K562 (cell line): ENCODE data around the gene CFAP20. TPM values are rescaled to one million over a fixed set of nuclear protein-coding genes. Genes with fewer than 3 reads are reported as not detected.
A peak's percentile ranks its signal among the peaks of the same experiment; 100 is the strongest.

ENCODE experiments used
- ATAC-seq: fragments of 200-7000 bp; cut with Tn5 transposase; 3 replicates; pipeline ENCODE4 v1.9.1; 2020; ENCODE audit warnings: moderate library complexity
- BruUV-seq: library from RNA; stranded (reverse); fragments of 400-500 nt; replicated peaks from 2 replicates; lab custom pipeline; 2021; lab: Mats Ljungman, UMichigan
- CTCF ChIA-PET: fragments of 300-600 bp; formaldehyde crosslinking; extraction: SDS; loops from one replicate; lab custom pipeline; 2021; ENCODE audit warnings: low intra/inter-chr PET ratio; lab: Yijun Ruan, JAX
- POLR2A ChIA-PET: fragments of 300-600, 350-650 bp; sonication (Branson Sonifier 250); formaldehyde crosslinking; extraction: SDS; loops from one replicate; lab custom pipeline; 2021; ENCODE audit warnings: antibody characterized with exemption, inconsistent platforms; lab: Yijun Ruan, JAX
- DNase-seq, 4 experiments: peaks; one replicate each; pipeline versions ENCODE4 v3.0.0 to v3.0.0-alpha.2; 2011 to 2018; ENCODE audit warnings: low spot score in 3 of 4, mixed read lengths in 3 of 4; ENCODE audit errors: extremely low read depth in 1 of 4
- FAIRE-seq: peaks from 2 replicates; lab custom pipeline; 2011; peaks lifted over from hg19 to GRCh38; lab: Jason Lieb, UNC
- H2AFZ ChIP-seq: 2 replicates; pipeline ENCODE4 v1.6.0; 2011; ENCODE audit warnings: low read depth, low read length, control low read depth, inconsistent platforms
- H3K27ac ChIP-seq: fragments of 200-600 bp; 3 replicates; pipeline ENCODE4 v1.8.0; 2011; ENCODE audit warnings: low read depth, mild to moderate bottlenecking, control low read depth, inconsistent platforms, low read length, moderate library complexity, mixed read lengths; ENCODE audit errors: extremely low read depth
- H3K27me3 ChIP-seq, 2 experiments: fragments of 300-600 bp in 1 of 2; 2 replicates in 1 of 2; 3 replicates in 1 of 2; pipeline versions ENCODE4 v1.6.0 to v1.8.0; 2011; ENCODE audit warnings: inconsistent platforms in 2 of 2, low read length in 2 of 2, mild to moderate bottlenecking in 1 of 2, mixed read lengths in 1 of 2, moderate library complexity in 1 of 2; ENCODE audit not compliant: control insufficient read depth in 2 of 2, insufficient read depth in 2 of 2
- H3K36me3 ChIP-seq: fragments of 300-600 bp; 3 replicates; pipeline ENCODE4 v1.8.0; 2011; ENCODE audit warnings: mild to moderate bottlenecking, low read length, inconsistent platforms; ENCODE audit not compliant: control insufficient read depth, insufficient read depth
- H3K4me1 ChIP-seq, 2 experiments: fragments of 200-600 bp in 1 of 2; replicated peaks in 1 of 2; 2 replicates in 1 of 2; 3 replicates in 1 of 2; pipeline versions ENCODE4 v1.5.1 to v1.8.0; 2011; ENCODE audit warnings: inconsistent platforms in 2 of 2, low read length in 2 of 2, mild to moderate bottlenecking in 1 of 2, mixed read lengths in 1 of 2, moderate library complexity in 1 of 2; ENCODE audit not compliant: control insufficient read depth in 2 of 2, insufficient read depth in 2 of 2
- H3K4me2 ChIP-seq: 2 replicates; pipeline ENCODE4 v1.6.1; 2011; ENCODE audit warnings: low read length, control low read depth, inconsistent platforms, mixed read lengths; ENCODE audit not compliant: insufficient read depth
- H3K4me3 ChIP-seq: fragments of 200-600 bp; sonication (generic), shearing (Covaris generic); 2 replicates; pipeline ENCODE4 v1.5.1; 2016; ENCODE audit warnings: control low read depth, inconsistent platforms
- H3K79me2 ChIP-seq: fragments of 200-600 bp; 3 replicates; pipeline ENCODE4 v1.8.0; 2011; ENCODE audit warnings: low read length, inconsistent platforms; ENCODE audit not compliant: control insufficient read depth, insufficient read depth
- H3K9ac ChIP-seq, 2 experiments: 2 replicates each; pipeline versions ENCODE4 v1.6.0 to v1.6.1; 2011; ENCODE audit warnings: low read depth in 2 of 2, low read length in 2 of 2, control low read depth in 1 of 2, inconsistent platforms in 1 of 2, mild to moderate bottlenecking in 1 of 2, mixed read lengths in 1 of 2; ENCODE audit not compliant: insufficient read depth in 1 of 2
- H3K9me1 ChIP-seq: one replicate; pipeline ENCODE4 v1.6.0; 2011; ENCODE audit warnings: inconsistent platforms, mild to moderate bottlenecking, low read length, moderate library complexity; ENCODE audit not compliant: control insufficient read depth, insufficient read depth
- H3K9me3 ChIP-seq: replicated peaks from 2 replicates; pipeline ENCODE4 v1.5.1; 2011; ENCODE audit warnings: low read depth, low read length, inconsistent platforms; ENCODE audit not compliant: control insufficient read depth, insufficient read depth
- H4K20me1 ChIP-seq: replicated peaks from 2 replicates; pipeline ENCODE4 v1.6.1; 2011; ENCODE audit warnings: low read length, inconsistent platforms, mixed read lengths; ENCODE audit not compliant: control insufficient read depth, insufficient read depth
- CREM ChIP-seq: IDR thresholded peaks from 2 replicates; pipeline ENCODE4 v1.6.1; 2014; ENCODE audit warnings: antibody characterized with exemption, low read depth
- FOXJ3 ChIP-seq: sonication (generic); formaldehyde crosslinking; IDR thresholded peaks from 2 replicates; pipeline ENCODE4 v1.4.0; 2020; ENCODE audit warnings: mild to moderate bottlenecking, missing genetic modification reagents
- HDAC1 ChIP-seq, 2 experiments: fragments of 450-650 bp; IDR thresholded peaks; 2 replicates each; pipeline ENCODE4 v1.6.1; 2016 to 2017; ENCODE audit warnings: inconsistent platforms in 1 of 2, mild to moderate bottlenecking in 1 of 2, moderate library complexity in 1 of 2
- HDAC2 ChIP-seq: fragments of 450-650 bp; IDR thresholded peaks from 2 replicates; pipeline ENCODE4 v1.6.1; 2016; ENCODE audit warnings: mild to moderate bottlenecking
- MYC ChIP-seq, 2 experiments: fragments of 250-450 bp in 1 of 2; sonication (Bioruptor Pico) in 1 of 2; IDR thresholded peaks; 2 replicates each; pipeline versions ENCODE4 v1.5.1 to v1.6.1; 2012 to 2021; ENCODE audit warnings: low read depth in 2 of 2, borderline replicate concordance in 1 of 2, improper control_type of control experiment in 1 of 2, low read length in 1 of 2, mild to moderate bottlenecking in 1 of 2, moderate library complexity in 1 of 2
- NFXL1 ChIP-seq: fragments of 450-650 bp; formaldehyde crosslinking; IDR thresholded peaks from 2 replicates; pipeline ENCODE4 v1.4.0; 2021; ENCODE audit warnings: mild to moderate bottlenecking
- POLR2H ChIP-seq: IDR thresholded peaks from 2 replicates; pipeline ENCODE4 v1.6.1; 2016; ENCODE audit warnings: missing genetic modification characterization, low read depth, mild to moderate bottlenecking, control low read depth, missing compliant biosample characterization, moderate library complexity
- SIN3A ChIP-seq, 2 experiments: fragments of 150-350 bp in 1 of 2; IDR thresholded peaks; 2 replicates each; pipeline ENCODE4 v1.6.1; 2011 to 2016; ENCODE audit warnings: borderline replicate concordance in 2 of 2, low read depth in 2 of 2, low read length in 2 of 2, mild to moderate bottlenecking in 2 of 2, moderate library complexity in 2 of 2; ENCODE audit not compliant: control insufficient read depth in 1 of 2
- TCF7L2 ChIP-seq: fragments of 150-350 bp; IDR thresholded peaks from 2 replicates; pipeline ENCODE4 v1.6.1; 2016; ENCODE audit warnings: low read depth, mild to moderate bottlenecking, low read length, moderate library complexity
- THRAP3 ChIP-seq: fragments of 450-650 bp; IDR thresholded peaks from 2 replicates; pipeline ENCODE4 v1.6.1; 2016; ENCODE audit warnings: mild to moderate bottlenecking, inconsistent platforms, borderline replicate concordance
- ZNF707 ChIP-seq: fragments of 250-450 bp; sonication (Bioruptor Pico); conservative IDR thresholded peaks from 2 replicates; pipeline ENCODE4 v1.8.0; 2022; ENCODE audit warnings: inconsistent platforms, mild to moderate bottlenecking, moderate library complexity
- WGBS: fragments of 100-300 bp; shearing (Covaris generic); methylation state at CpG from one replicate; pipeline ENCODE4 v1.1.6; 2016; ENCODE audit warnings: low coverage, mixed read lengths; ENCODE audit not compliant: insufficient coverage; ENCODE audit errors: missing lambda C conversion rate; 5-methylcytosine and 5-hydroxymethylcytosine counted together
- in situ Hi-C: fragments of 300-500 bp; cut with MboI; formaldehyde crosslinking; loops from 4 replicates; pipeline ENCODE4 v1.15.0; 2018; ENCODE audit warnings: inconsistent platforms, mixed read lengths
- intact Hi-C: fragments of 100-400 bp; cut with micrococcal nuclease; formaldehyde crosslinking; loops from 2 replicates; pipeline ENCODE4 v1.14.2; 2022
- polyA plus RNA-seq, 8 experiments: library from polyadenylated mRNA; depleted of rRNA in 4 of 8; stranded (reverse) in 5 of 8; unstranded in 3 of 8; fragments of >200 nt; fragmentation: Nextera tagmentation in 2 of 8; fragmentation: Illumina TruSeq in 1 of 8; extraction: Ambion mirVana in 2 of 8; extraction: Trizol in 1 of 8; gene quantifications; 2 replicates each; pipeline versions ENCODE4 v1.2.1 to v1.2.3, GENCODE V29; 2011 to 2014; ENCODE audit warnings: inconsistent platforms in 1 of 8, missing spikeins in 1 of 8
- total RNA-seq, 7 experiments: library from RNA; depleted of rRNA in 6 of 7; stranded (reverse); fragments of >200 nt in 6 of 7; fragmentation: Illumina TruSeq in 2 of 7; extraction: Trizol in 2 of 7; gene quantifications; 2 replicates each; pipeline versions ENCODE4 v1.2.1 to v1.2.3, GENCODE V29; 2011 to 2021; ENCODE audit warnings: low replicate concordance in 1 of 7
- TF ChIP-seq, protein P1 (sequence below), 3 experiments: IDR thresholded peaks in 2 of 3; conservative IDR thresholded peaks in 1 of 3; 2 replicates each; pipeline ENCODE4 v1.5.1; 2011 to 2012; ENCODE audit warnings: low read length in 3 of 3, mild to moderate bottlenecking in 3 of 3, control low read depth in 2 of 3, improper control_type of control experiment in 1 of 3, inconsistent platforms in 1 of 3, low read depth in 1 of 3, mixed read lengths in 1 of 3, moderate library complexity in 1 of 3; ENCODE audit not compliant: insufficient read depth in 2 of 3
- TF ChIP-seq, protein P2 (sequence below): fragments of 250-450 bp; sonication (Bioruptor Pico); IDR thresholded peaks from 2 replicates; pipeline ENCODE4 v1.5.0; 2021
- TF ChIP-seq, protein P3 (sequence below): fragments of 250-450 bp; sonication (Bioruptor Pico); IDR thresholded peaks from 2 replicates; pipeline ENCODE4 v1.8.0; 2021; ENCODE audit warnings: mild to moderate bottlenecking, moderate library complexity

Gene CFAP20
- total and polyA plus RNA-seq, 9 of the 15 experiments (the other 6 are each of a cell fraction or from before 2014, with no cell fraction given), result 20.5 to 90.5 (median 75.3) TPM

DNA sequence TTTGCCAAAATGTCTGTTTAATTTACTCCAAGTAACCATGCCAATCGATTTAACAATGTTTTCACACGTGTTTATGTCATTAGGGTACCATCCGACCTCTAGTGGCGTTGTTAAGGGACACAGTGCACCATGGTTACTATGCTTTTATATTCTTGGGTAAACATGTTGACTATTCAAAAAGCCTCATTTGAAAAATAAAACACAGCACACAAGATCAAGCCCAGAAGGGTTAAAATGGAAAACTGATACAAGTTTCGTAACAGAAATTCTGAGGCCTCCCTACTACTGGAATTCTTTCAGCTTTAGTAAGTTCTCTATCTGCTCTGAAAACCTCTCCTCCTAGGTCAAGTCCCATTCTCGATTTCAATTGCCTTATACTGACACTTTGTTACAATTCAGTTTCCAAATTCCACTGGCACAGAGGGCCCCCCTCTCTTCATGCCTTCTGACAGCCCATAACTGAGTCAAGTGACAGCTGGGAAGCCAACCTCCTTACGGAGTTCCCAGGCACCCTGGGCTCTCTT is 2.1 kb downstream of the CFAP20 start:
- ChIA-PET CTCF (interaction anchor here (1.2 kb wide), 1 partner anchor 105 kb away, joined by 4 read pairs; no protein-coding TSS in a partner anchor), POLR2A (interaction anchor here (0.6 to 1.8 kb wide), 7 partner anchors 8 to 688 kb away, joined by 3 to 6 read pairs (median 4); no protein-coding TSS in a partner anchor)
- Histone ChIP-seq H2AFZ (no peak overlapping the region), H3K27me3 (no peaks in the 10 kb centered on the region), H3K4me2 (peak overlapping the region; percentile 92), H3K27ac (no peak overlapping the region; the same call in 2 of the 3 replicates), H3K4me3 (peak overlapping the region; percentile 93), H3K9me3 (no peaks in the 10 kb centered on the region), H4K20me1 (peaks cover 31% of the 10 kb centered on the region), H3K79me2 (peaks cover 65% of the 10 kb centered on the region), H3K9me1 (no peaks in the 10 kb centered on the region), H3K36me3 (peaks cover 3% of the 10 kb centered on the region; the same call in 1 of the 3 replicates), H3K9ac (peak overlapping the region in 1 of 2 experiments; percentile 51; a peak in 2 of 4 replicates), H3K4me1 (peaks cover 20 to 32% of the 10 kb centered on the region in 2 experiments; a peak in 4 of 5 replicates)
- peak in 2 of 4 experiments; percentile 29 to 54 for DNase-seq
- WGBS, result 9% methylated on average over 7 of the region's 7 CpGs
- intact Hi-C loops, result loop anchor here (10.0 kb wide), 2 partner anchors 138 to 358 kb away; no protein-coding TSS in a partner anchor
- peak; percentile 17; the same call in 1 of the 3 replicates for ATAC-seq
- in situ Hi-C loops, result loop anchor here (10.0 kb wide), 1 partner anchor 112 kb away; no protein-coding TSS in a partner anchor
- peak; percentile 65 for FAIRE-seq
- BruUV-seq, result no TSS peak
- TF ChIP-seq, protein P1, sequence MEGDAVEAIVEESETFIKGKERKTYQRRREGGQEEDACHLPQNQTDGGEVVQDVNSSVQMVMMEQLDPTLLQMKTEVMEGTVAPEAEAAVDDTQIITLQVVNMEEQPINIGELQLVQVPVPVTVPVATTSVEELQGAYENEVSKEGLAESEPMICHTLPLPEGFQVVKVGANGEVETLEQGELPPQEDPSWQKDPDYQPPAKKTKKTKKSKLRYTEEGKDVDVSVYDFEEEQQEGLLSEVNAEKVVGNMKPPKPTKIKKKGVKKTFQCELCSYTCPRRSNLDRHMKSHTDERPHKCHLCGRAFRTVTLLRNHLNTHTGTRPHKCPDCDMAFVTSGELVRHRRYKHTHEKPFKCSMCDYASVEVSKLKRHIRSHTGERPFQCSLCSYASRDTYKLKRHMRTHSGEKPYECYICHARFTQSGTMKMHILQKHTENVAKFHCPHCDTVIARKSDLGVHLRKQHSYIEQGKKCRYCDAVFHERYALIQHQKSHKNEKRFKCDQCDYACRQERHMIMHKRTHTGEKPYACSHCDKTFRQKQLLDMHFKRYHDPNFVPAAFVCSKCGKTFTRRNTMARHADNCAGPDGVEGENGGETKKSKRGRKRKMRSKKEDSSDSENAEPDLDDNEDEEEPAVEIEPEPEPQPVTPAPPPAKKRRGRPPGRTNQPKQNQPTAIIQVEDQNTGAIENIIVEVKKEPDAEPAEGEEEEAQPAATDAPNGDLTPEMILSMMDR (IDR thresholded peaks at IDR 0.05 in 2 of 3, conservative IDR thresholded peaks at IDR 0.05 in 1 of 3; ENCODE audit: insufficient read depth in 2 of 3, low read depth in 1 of 3, low read length in 3 of 3), result peak; percentile 30 to 56 (median 51); a peak in 5 of 6 replicates
- no peak for TF ChIP-seq POLR2H
- TF ChIP-seq HDAC2, result 0 out of 2 replicates have a peak, but pooled peaks have one; percentile 29
- TF ChIP-seq HDAC1 (IDR thresholded peaks at IDR 0.05), result peak in 1 of 2 experiments; percentile 81; a peak in 2 of 4 replicates
- TF ChIP-seq MYC (IDR thresholded peaks at IDR 0.05; ENCODE audit: low read depth, low read length), result peak; percentile 31; the same call in 1 of the 2 replicates
- no peak for TF ChIP-seq MYC (CRISPR knock-in tag; IDR thresholded peaks at IDR 0.05; ENCODE audit: borderline replicate concordance, low read depth)
- no peak for TF ChIP-seq NFXL1 (CRISPR knock-in tag)
- TF ChIP-seq SIN3A (IDR thresholded peaks at IDR 0.05; ENCODE audit: borderline replicate concordance in 2 of 2, control insufficient read depth in 1 of 2, low read depth in 2 of 2, low read length in 2 of 2), result peak; percentile 52 to 96; a peak in 3 of 4 replicates
- TF ChIP-seq, protein P2, sequence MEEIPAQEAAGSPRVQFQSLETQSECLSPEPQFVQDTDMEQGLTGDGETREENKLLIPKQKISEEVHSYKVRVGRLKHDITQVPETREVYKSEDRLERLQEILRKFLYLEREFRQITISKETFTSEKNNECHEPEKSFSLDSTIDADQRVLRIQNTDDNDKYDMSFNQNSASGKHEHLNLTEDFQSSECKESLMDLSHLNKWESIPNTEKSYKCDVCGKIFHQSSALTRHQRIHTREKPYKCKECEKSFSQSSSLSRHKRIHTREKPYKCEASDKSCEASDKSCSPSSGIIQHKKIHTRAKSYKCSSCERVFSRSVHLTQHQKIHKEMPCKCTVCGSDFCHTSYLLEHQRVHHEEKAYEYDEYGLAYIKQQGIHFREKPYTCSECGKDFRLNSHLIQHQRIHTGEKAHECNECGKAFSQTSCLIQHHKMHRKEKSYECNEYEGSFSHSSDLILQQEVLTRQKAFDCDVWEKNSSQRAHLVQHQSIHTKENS (CRISPR knock-in tag), result no peak
- TF ChIP-seq, protein P3, sequence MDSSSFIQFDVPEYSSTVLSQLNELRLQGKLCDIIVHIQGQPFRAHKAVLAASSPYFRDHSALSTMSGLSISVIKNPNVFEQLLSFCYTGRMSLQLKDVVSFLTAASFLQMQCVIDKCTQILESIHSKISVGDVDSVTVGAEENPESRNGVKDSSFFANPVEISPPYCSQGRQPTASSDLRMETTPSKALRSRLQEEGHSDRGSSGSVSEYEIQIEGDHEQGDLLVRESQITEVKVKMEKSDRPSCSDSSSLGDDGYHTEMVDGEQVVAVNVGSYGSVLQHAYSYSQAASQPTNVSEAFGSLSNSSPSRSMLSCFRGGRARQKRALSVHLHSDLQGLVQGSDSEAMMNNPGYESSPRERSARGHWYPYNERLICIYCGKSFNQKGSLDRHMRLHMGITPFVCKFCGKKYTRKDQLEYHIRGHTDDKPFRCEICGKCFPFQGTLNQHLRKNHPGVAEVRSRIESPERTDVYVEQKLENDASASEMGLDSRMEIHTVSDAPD (CRISPR knock-in tag), result no peak
- TF ChIP-seq THRAP3, result no peak
- TF ChIP-seq ZNF707 (CRISPR knock-in tag), result no peak
- TF ChIP-seq FOXJ3 (CRISPR knock-in tag), result peak; percentile 80
- TF ChIP-seq TCF7L2, result no peak
- peak; percentile 26; the same call in 1 of the 2 replicates for TF ChIP-seq CREM
